ENCODE data around the gene ACSL3.

Gene ACSL3

DNA sequence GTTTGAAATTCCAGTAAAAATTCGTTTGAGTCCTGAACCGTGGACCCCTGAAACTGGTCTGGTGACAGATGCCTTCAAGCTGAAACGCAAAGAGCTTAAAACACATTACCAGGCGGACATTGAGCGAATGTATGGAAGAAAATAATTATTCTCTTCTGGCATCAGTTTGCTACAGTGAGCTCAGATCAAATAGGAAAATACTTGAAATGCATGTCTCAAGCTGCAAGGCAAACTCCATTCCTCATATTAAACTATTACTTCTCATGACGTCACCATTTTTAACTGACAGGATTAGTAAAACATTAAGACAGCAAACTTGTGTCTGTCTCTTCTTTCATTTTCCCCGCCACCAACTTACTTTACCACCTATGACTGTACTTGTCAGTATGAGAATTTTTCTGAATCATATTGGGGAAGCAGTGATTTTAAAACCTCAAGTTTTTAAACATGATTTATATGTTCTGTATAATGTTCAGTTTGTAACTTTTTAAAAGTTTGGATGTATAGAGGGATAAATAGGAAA lies 80.7 kb downstream of the ACSL3 start:
- in situ Hi-C loops (cut with MboI; ENCODE audit: low pct_unique_long_range_greater_than_20kb, low sequenced_read_pairs, unreplicated experiment) = no loop called here
- TF ChIP-seq, protein P1, sequence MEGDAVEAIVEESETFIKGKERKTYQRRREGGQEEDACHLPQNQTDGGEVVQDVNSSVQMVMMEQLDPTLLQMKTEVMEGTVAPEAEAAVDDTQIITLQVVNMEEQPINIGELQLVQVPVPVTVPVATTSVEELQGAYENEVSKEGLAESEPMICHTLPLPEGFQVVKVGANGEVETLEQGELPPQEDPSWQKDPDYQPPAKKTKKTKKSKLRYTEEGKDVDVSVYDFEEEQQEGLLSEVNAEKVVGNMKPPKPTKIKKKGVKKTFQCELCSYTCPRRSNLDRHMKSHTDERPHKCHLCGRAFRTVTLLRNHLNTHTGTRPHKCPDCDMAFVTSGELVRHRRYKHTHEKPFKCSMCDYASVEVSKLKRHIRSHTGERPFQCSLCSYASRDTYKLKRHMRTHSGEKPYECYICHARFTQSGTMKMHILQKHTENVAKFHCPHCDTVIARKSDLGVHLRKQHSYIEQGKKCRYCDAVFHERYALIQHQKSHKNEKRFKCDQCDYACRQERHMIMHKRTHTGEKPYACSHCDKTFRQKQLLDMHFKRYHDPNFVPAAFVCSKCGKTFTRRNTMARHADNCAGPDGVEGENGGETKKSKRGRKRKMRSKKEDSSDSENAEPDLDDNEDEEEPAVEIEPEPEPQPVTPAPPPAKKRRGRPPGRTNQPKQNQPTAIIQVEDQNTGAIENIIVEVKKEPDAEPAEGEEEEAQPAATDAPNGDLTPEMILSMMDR (IDR thresholded peaks at IDR 0.05; ENCODE audit: extremely low read depth, insufficient read depth, missing control alignments) = no peak
- no peak for DNase-seq (ENCODE audit: low spot score)

DNA sequence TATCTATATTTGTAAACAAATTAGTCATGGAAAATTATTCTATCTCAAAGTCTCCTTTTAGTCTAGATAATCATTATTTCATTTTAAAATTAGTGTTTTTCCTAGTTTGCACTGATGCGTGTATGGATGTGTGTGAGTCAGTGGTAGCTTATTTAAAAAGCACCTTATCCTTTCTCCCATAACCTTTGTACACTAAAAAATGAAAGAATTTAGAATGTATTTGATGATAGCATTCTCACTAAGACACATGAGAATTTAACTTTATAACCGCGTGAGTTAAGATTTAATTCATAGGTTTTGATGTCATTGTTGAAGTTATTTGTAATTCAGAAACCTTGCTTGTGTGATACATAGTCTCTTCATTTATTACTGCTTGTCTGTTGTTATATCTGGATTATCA lies 81.7 kb downstream of the ACSL3 start:
- TF ChIP-seq, protein P1 (IDR thresholded peaks at IDR 0.05; ENCODE audit: extremely low read depth, insufficient read depth, missing control alignments) = no peak
- in situ Hi-C loops (cut with MboI; ENCODE audit: low pct_unique_long_range_greater_than_20kb, low sequenced_read_pairs, unreplicated experiment) = no loop called here
- DNase-seq (ENCODE audit: low spot score) = no peak

DNA sequence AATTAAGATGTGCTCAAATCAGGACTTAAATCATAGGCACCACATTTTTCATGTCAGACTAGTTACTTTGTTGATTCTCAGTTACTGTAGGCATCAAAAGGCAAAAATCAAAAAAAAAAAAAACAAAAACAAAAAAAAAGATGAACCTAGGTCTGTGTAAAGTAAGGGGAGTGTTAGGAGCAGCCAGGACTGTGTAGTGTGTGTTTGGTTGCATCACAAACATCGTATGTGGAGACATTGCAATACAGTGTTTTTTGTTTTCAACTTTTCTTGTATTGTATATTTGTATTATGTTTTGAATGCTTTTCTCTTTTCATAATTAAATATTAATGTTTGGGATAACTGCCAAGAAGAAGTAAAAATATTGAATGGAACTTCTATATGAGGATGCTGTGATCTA lies 82.1 kb downstream of the ACSL3 start:
- in situ Hi-C loops (cut with MboI; ENCODE audit: low pct_unique_long_range_greater_than_20kb, low sequenced_read_pairs, unreplicated experiment) = no loop called here
- TF ChIP-seq, protein P1 (IDR thresholded peaks at IDR 0.05; ENCODE audit: extremely low read depth, insufficient read depth, missing control alignments) = no peak
- DNase-seq (ENCODE audit: low spot score) = no peak

DNA sequence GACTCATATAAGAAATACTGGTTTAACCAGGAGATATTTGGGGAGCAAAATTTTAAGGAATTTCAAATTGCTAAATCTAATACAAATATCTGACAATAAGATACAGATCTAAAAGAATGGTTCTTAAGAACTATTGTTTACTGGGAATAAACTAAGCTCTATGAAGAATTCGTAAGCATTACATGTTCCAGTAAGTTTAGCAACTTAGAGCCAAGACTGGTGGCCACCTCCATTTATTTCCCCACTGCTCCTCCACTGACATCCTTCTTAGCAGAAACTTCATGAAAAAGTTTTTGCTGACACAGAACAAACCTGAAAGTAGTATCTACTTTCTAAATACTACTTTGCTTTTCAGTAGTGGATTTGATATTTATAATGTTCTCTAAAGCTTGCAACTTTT lies 83.0 kb downstream of the ACSL3 start:
- TF ChIP-seq, protein P1 (IDR thresholded peaks at IDR 0.05; ENCODE audit: extremely low read depth, insufficient read depth, missing control alignments) = no peak
- in situ Hi-C loops (cut with MboI; ENCODE audit: low pct_unique_long_range_greater_than_20kb, low sequenced_read_pairs, unreplicated experiment) = no loop called here
- no peak for DNase-seq (ENCODE audit: low spot score)

DNA sequence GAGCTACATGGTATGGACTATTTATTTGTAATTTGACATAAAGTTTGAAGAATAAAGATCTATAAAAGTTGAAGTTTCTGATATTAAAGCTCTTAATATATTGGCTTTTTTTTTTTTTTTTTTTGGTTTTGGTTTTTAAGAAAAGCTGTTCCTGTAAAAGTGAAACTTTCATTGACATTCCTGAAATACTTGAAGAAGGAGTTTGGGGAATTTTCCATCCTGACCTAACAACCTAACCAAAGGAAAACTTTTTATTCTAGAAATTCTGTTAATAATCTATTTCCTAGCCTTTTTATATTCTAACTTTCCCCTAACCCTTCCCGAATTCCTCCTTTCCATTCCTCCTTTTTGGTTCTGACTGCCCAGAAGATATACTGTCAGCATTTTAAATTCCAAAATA lies 83.7 kb downstream of the ACSL3 start:
- DNase-seq (ENCODE audit: low spot score) = no peak
- in situ Hi-C loops (cut with MboI; ENCODE audit: low pct_unique_long_range_greater_than_20kb, low sequenced_read_pairs, unreplicated experiment) = no loop called here
- TF ChIP-seq, protein P1 (IDR thresholded peaks at IDR 0.05; ENCODE audit: extremely low read depth, insufficient read depth, missing control alignments) = no peak

DNA sequence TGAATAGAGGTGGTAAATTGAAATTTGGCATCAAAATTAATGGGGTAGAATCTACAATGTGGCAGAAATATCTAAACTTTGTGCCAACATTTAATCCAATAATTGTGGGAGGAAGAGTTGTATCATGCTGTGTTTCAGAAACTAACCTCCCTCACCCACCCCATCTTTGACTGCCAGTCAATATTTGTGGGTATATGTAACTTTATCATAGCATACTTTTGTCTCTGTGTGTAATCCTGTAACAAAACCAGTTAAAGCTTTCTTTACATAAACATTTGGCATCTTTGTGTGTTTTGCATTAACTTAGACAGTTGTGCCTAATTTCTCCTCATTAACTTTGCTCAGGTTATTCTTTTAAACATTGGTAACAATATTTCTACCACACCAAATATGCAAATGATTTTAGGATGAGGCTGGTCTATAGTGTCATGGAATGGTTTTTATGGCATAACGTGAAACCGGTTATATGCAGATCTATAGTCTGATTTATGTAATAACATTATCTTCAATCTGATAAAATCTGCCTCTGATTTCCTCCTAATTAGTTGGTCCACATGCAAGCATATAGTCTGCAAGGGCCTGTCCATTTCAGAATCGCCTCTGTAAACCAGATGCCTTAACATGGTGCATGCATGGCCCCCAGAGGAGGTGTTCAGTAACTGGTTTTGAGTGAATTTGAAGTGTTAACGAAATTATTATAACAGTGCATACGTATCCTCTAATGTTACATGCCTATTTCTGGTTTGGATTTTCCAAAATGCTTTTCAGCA lies 84.3 kb downstream of the ACSL3 start:
- DNase-seq (ENCODE audit: low spot score) = no peak
- TF ChIP-seq, protein P1 (IDR thresholded peaks at IDR 0.05; ENCODE audit: extremely low read depth, insufficient read depth, missing control alignments) = no peak
- in situ Hi-C loops (cut with MboI; ENCODE audit: low pct_unique_long_range_greater_than_20kb, low sequenced_read_pairs, unreplicated experiment) = no loop called here

Measured in GM13977 (cell line).